Islet of Langerhans (tissue), 1 donor: Measurements from ENCODE around the gene SSTR1.
"Not testable (repeated sequence)": the region's sequence is repeated elsewhere in the genome, so short reads cannot be mapped to it uniquely, and the experiment has no call there.

ENCODE experiments used
- FAIRE-seq: peaks from one replicate; lab custom pipeline; 2011; peaks lifted over from hg19 to GRCh38; lab: Jason Lieb, UNC

SSTR1 gene

GRCh38 chr14:38207736-38208617 is at the start of gene SSTR1:
Gene SSTR1, plus strand, starts transcription at chr14:38207904. Its CDS starts 1,486 bp downstream, at chr14:38209390.
- FAIRE-seq = no peak

- no peak for FAIRE-seq
These were observed 49.2 kb upstream of the SSTR1 start for GRCh38 chr14:38158468-38158867.

GRCh38 chr14:38168416-38168815 is 39.3 kb upstream of the SSTR1 start:
- FAIRE-seq = no peak

- no peak for FAIRE-seq
These were observed 36.5 kb upstream of the SSTR1 start for GRCh38 chr14:38171197-38171596.

GRCh38 chr14:38174711-38175110 is 33.0 kb upstream of the SSTR1 start:
- no peak for FAIRE-seq

GRCh38 chr14:38175658-38176057 is 32.0 kb upstream of the SSTR1 start:
- FAIRE-seq = no peak

- no peak for FAIRE-seq
These were observed 31.3 kb upstream of the SSTR1 start for GRCh38 chr14:38176379-38176778.

GRCh38 chr14:38184132-38184531 is 23.6 kb upstream of the SSTR1 start:
- no peak for FAIRE-seq

- no peak for FAIRE-seq
These were observed 22.0 kb upstream of the SSTR1 start for GRCh38 chr14:38185671-38186070.

- FAIRE-seq = no peak
These were observed 21.5 kb upstream of the SSTR1 start for GRCh38 chr14:38186216-38186615.

- no peak for FAIRE-seq
These were observed 20.2 kb upstream of the SSTR1 start for GRCh38 chr14:38187528-38187927.

GRCh38 chr14:38189930-38190726 is 17.6 kb upstream of the SSTR1 start:
- no peak for FAIRE-seq

- FAIRE-seq = not testable (repeated sequence)
These were observed 16.9 kb upstream of the SSTR1 start for GRCh38 chr14:38190846-38191245.

GRCh38 chr14:38191491-38191890 is 16.2 kb upstream of the SSTR1 start:
- not testable (repeated sequence) for FAIRE-seq

GRCh38 chr14:38197001-38197783 is 10.5 kb upstream of the SSTR1 start:
- FAIRE-seq = peak; percentile 92

GRCh38 chr14:38197784-38198335 is 9.8 kb upstream of the SSTR1 start:
- FAIRE-seq = no peak

GRCh38 chr14:38198425-38198824 is 9.3 kb upstream of the SSTR1 start:
- no peak for FAIRE-seq

GRCh38 chr14:38199076-38199475 is 8.6 kb upstream of the SSTR1 start:
- FAIRE-seq = no peak

GRCh38 chr14:38199739-38200138 is 8.0 kb upstream of the SSTR1 start:
- no peak for FAIRE-seq

GRCh38 chr14:38201137-38201828 is 6.4 kb upstream of the SSTR1 start:
- FAIRE-seq = no peak

GRCh38 chr14:38202444-38203191 is 5.1 kb upstream of the SSTR1 start:
- FAIRE-seq = no peak
